GF-D8 (cell line): ENCODE measurements around the gene ITGBL1.

Experiments
- DNase-seq: peaks from one replicate; lab custom pipeline; 2025; lab: John Stamatoyannopoulos, UW

Gene ITGBL1

GRCh38 chr13:101627556-101627943 lies 175.1 kb downstream of the ITGBL1 start:
- no peak for DNase-seq

DNA sequence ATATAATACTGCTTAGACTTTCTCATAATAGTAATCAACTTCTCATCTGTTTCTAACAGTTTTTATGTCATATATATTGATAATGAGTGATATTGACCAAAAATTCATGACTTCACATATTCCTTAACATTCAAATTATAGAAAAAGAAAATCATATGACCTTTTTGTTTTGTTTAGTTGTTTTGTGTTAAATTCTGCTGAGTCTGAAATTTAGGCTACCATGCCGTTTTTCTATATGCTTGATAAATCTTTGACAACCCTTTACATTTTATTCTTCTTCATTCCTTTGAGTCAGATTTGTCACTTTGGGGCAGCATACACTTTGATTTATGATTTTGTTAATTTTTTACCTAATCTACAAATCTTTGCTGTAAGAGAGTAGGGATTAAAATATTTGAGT lies 176.4 kb downstream of the ITGBL1 start:
- no peak for DNase-seq

DNA sequence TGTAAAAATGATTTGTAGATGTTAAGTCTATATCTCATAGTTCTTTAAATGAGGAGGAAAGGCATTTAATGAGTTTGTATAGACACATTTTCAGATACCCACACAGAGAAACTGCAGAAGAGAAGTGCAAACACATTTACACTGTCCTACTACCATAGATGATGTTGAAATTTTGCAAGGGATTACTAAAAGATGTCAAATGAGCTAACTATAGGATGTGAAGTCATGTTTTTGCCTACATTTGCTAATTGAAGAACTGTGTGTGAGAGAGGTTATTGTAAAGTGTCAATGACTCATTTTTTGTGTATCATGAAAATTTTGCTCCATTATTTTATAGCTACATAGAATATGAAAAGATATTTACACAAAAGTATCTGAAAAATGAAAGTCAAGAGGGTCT lies 178.9 kb downstream of the ITGBL1 start:
- no peak for DNase-seq

DNA sequence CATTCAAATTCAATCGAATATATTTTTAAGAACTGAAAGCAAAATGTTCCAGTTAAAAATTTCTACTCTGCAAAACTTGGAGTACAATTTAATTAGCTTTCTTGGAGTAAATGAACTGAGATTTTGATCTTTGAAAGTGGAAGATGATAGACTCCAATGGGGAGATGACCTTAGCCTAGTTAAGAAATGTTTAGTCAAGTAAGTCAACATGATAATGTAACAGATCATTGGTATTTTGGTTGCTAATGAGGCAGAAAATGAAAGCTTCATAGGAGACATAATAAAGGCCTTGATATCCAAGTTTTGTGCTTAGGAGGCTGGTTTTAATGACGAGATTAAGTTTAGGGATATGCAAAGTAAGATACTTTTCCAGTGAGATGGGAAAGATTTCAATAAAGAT lies 181.7 kb downstream of the ITGBL1 start:
- DNase-seq: no peak

- no peak for DNase-seq
Observed at GRCh38 chr13:101639711-101640110, 187.2 kb downstream of the ITGBL1 start.

DNA sequence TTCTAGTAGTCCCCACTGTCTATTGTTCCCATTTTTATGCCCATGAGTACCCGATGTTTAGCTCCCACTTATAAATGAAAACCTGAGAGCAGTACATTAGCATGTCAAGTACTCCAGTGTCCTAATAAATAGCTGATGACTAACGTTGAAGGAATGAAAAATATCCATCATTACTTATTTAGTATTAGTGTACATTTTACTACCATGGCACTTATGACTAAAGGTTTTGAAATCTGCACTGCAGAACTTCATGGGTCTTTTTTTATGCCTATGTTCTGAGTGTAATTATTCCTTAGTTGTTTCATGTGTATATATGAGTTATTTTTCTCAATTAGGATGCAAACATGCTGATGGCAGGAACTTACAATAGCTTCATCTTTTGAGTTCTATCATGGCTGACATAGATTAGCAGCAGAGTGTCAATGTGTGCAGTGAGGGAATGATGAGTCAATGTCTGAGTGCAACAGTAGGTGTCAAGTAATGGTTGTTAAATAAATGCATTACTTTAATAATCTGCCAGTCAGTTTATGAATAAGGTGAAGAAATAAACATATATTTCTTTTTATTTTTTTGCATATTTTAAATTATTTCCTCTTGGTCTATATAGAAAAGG lies 188.4 kb downstream of the ITGBL1 start:
- DNase-seq: no peak

GRCh38 chr13:101645871-101646270 lies 193.4 kb downstream of the ITGBL1 start:
- no peak for DNase-seq

DNA sequence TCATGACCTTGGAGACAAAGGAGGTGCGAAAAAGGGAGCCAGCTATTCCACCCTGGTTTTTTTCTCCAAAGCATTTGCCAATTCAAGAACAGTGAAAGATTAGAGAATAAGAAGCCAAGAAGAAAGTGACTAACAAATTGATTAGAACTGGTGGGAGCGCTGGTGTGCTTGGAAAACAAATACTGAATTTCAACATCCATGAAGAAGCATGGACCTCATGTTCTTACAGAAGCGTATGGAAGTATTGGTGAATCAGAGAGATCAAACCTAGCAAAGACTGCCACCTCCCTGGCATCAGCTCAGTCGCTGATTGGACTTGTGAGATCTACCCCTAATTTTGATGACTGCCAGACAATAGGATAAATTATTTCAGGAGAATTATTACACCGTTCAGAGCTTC lies 195.3 kb downstream of the ITGBL1 start:
- DNase-seq: no peak

- DNase-seq: no peak
Observed at GRCh38 chr13:101648766-101649487, 196.5 kb downstream of the ITGBL1 start.

DNA sequence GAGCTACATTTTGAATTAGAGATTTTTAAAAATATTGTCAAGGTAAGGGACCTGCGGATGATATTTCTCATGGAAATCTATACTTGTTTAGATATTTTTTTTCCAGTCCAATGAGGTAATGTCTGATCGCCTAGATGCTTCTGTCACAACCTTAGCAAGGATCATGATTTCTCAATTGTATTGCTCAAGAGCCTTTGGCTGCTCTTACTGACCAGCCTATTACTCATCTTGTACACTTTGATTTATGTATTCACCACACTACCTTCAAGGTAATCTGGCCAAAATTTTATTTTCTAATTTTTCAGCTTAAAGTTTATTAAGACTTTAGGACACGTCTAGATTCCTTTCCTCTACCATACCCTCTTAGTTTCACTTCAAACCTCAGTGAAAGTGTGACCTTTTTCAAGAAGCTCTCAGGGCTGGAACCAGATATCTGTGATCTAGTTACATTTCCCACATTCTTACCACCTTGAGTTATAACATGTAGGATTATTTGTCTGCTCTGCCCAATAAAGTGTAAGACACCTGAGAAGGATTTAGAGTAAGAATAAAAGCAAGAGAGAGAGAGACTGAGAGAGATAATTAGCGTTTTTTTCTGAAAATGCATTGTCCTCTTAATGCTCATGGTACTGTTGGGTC lies 197.1 kb downstream of the ITGBL1 start:
- DNase-seq: no peak

DNA sequence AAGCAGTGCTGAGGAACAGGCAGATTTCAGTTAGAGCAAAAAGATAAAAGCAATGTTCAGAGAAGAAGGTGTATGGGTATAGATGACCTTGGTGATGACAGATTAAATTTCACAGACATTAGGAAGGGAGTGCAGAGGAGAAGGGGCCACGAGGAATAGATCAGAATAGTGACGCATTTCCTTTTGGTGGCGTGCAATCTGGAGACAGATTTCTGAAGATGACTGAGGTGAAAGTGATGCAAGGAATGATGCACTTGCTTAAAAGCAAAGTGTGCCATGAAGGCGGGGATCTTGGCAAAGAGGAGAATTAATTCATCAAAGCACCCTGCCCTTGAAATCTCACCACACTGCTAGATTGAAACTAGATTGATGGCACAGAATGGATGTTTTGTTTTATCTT lies 202.4 kb downstream of the ITGBL1 start:
- no peak for DNase-seq

DNA sequence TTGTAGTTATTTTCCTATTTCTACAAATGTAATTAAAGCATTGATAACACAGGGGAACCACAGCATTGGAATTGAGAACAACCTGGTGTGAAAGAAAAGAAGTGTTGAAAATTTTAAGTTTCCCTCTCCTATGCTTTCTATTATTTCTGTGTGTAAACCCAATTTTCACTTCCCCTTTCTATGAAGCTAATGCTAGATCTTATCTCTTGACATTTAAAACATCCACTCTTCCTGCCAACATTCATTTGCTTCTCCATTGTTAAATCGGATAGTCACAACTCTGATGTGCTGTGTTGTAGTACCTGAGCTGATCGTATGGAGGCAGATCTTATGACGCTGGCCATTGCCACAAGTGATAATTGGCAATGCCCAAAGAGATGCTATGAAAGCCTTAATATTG lies 203.0 kb downstream of the ITGBL1 start:
- DNase-seq: no peak

- DNase-seq: no peak
Observed at GRCh38 chr13:101660711-101661110, 208.2 kb downstream of the ITGBL1 start.

GRCh38 chr13:101661839-101662238 lies 209.4 kb downstream of the ITGBL1 start:
- no peak for DNase-seq

- DNase-seq: no peak
Observed at GRCh38 chr13:101673360-101674105, 221.1 kb downstream of the ITGBL1 start.

- DNase-seq: no peak
Observed at GRCh38 chr13:101681834-101682233, 229.4 kb downstream of the ITGBL1 start.

GRCh38 chr13:101686003-101686402 lies 233.5 kb downstream of the ITGBL1 start:
- no peak for DNase-seq

- no peak for DNase-seq
Observed at GRCh38 chr13:101690871-101691270, 238.4 kb downstream of the ITGBL1 start.

GRCh38 chr13:101691341-101691860 lies 238.9 kb downstream of the ITGBL1 start:
- DNase-seq: no peak

- no peak for DNase-seq
Observed at GRCh38 chr13:101695870-101696516, 243.5 kb downstream of the ITGBL1 start.

- DNase-seq: no peak
Observed at GRCh38 chr13:101697745-101698144, 245.3 kb downstream of the ITGBL1 start.

DNA sequence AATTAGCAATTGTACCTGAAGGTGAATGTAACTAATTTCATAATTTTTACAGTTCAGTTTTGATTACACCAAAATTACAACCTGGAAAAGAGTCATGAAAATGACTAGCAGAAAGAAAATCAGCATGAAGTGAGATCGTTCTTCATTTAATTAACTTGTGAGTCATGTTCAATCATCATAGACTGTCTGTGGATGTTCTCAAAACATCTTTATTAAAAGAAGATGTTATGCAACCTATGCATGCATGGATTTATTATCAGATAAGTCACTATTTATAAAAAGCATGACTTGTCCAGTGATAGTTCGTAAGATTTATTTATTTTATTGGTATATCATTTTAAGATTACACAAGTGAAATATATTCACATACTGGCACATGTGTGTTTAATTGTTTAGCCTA lies 245.9 kb downstream of the ITGBL1 start:
- no peak for DNase-seq
